GM18511 (cell line): Measurements from ENCODE around the gene ANKRD44.
A peak's percentile ranks its signal among the peaks of the same experiment; 100 is the strongest.
"Not testable (repeated sequence)": the region's sequence is repeated elsewhere in the genome, so short reads cannot be mapped to it uniquely, and the experiment has no call there.

Source experiments
- ATAC-seq: cut with Tn5 transposase; IDR thresholded peaks from one replicate; pipeline ENCODE4 v1.9.1; 2021; ENCODE audit warnings: mild to moderate bottlenecking, moderate library complexity; ENCODE audit not compliant: unreplicated experiment

The ANKRD44 gene

GRCh38 chr2:197057959-197058358, 252.6 kb downstream of the ANKRD44 start:
- no peak for ATAC-seq

- ATAC-seq, result no peak
Observed at GRCh38 chr2:197055045-197055444, 255.5 kb downstream of the ANKRD44 start.

- ATAC-seq, result no peak
Observed at GRCh38 chr2:197054437-197054836, 256.1 kb downstream of the ANKRD44 start.

GRCh38 chr2:197052356-197052755, 258.2 kb downstream of the ANKRD44 start:
- ATAC-seq, result no peak

- ATAC-seq, result no peak
Observed at GRCh38 chr2:197045115-197045514, 265.5 kb downstream of the ANKRD44 start.

- peak; percentile 56 for ATAC-seq
Observed at GRCh38 chr2:197042739-197043196, 267.8 kb downstream of the ANKRD44 start.

- no peak for ATAC-seq
Observed at GRCh38 chr2:197037863-197038398, 272.6 kb downstream of the ANKRD44 start.

GRCh38 chr2:197035002-197035401, 275.6 kb downstream of the ANKRD44 start:
- no peak for ATAC-seq

- ATAC-seq, result no peak
Observed at GRCh38 chr2:197034292-197034691, 276.3 kb downstream of the ANKRD44 start.

- ATAC-seq, result no peak
Observed at GRCh38 chr2:197033222-197033621, 277.4 kb downstream of the ANKRD44 start.

- ATAC-seq, result no peak
Observed at GRCh38 chr2:197031803-197032202, 278.8 kb downstream of the ANKRD44 start.

- ATAC-seq, result no peak
Observed at GRCh38 chr2:197030090-197030489, 280.5 kb downstream of the ANKRD44 start.

GRCh38 chr2:197028633-197029032, 281.9 kb downstream of the ANKRD44 start:
- no peak for ATAC-seq

GRCh38 chr2:197028230-197028629, 282.4 kb downstream of the ANKRD44 start:
- no peak for ATAC-seq

- no peak for ATAC-seq
Observed at GRCh38 chr2:197024206-197024605, 286.4 kb downstream of the ANKRD44 start.

- ATAC-seq, result not testable (repeated sequence)
Observed at GRCh38 chr2:197020921-197021320, 289.7 kb downstream of the ANKRD44 start.

- ATAC-seq, result no peak
Observed at GRCh38 chr2:197013098-197013497, 297.5 kb downstream of the ANKRD44 start.

- ATAC-seq, result peak; percentile 74
Observed at GRCh38 chr2:197011801-197012641, 298.6 kb downstream of the ANKRD44 start.

- ATAC-seq, result no peak
Observed at GRCh38 chr2:197011021-197011417, 299.6 kb downstream of the ANKRD44 start.

- no peak for ATAC-seq
Observed at GRCh38 chr2:197010200-197011020, 300.2 kb downstream of the ANKRD44 start.

- ATAC-seq, result not testable (repeated sequence)
Observed at GRCh38 chr2:197008741-197009341, 301.7 kb downstream of the ANKRD44 start.
